Skin of body (tissue), 2 donors: ENCODE measurements around the gene PLEKHO1. TPM values are rescaled to one million over a fixed set of nuclear protein-coding genes. Genes with fewer than 3 reads are reported as not detected.
"Not testable (repeated sequence)": the region's sequence is repeated elsewhere in the genome, so short reads cannot be mapped to it uniquely, and the experiment has no call there.

Source experiments
- DNase-seq: peaks from one replicate; lab custom pipeline; 2025; lab: John Stamatoyannopoulos, UW
- total RNA-seq: library from RNA; depleted of rRNA; stranded (reverse); fragments of >200 nt; gene quantifications from one replicate; pipeline ENCODE4 v1.2.3, GENCODE V29; 2014

Gene PLEKHO1
- total RNA-seq = 23.2 TPM

- DNase-seq = peak; percentile 92
Observed at GRCh38 chr1:150149271-150150132, at the start of gene PLEKHO1. Gene PLEKHO1, plus strand, starts transcription at chr1:150149916. Its CDS starts 342 bp downstream, at chr1:150150258.

GRCh38 chr1:150102986-150103385 is 46.7 kb upstream of the PLEKHO1 start:
- DNase-seq = no peak

GRCh38 chr1:150106341-150106740 is 43.4 kb upstream of the PLEKHO1 start:
- DNase-seq = no peak

- no peak for DNase-seq
Observed at GRCh38 chr1:150109586-150109985, 40.1 kb upstream of the PLEKHO1 start.

- DNase-seq = no peak
Observed at GRCh38 chr1:150110116-150110515, 39.6 kb upstream of the PLEKHO1 start.

GRCh38 chr1:150111670-150112069 is 38.0 kb upstream of the PLEKHO1 start:
- no peak for DNase-seq

GRCh38 chr1:150115121-150115520 is 34.6 kb upstream of the PLEKHO1 start:
- no peak for DNase-seq

- peak; percentile 21 for DNase-seq
Observed at GRCh38 chr1:150118716-150119115, 31.0 kb upstream of the PLEKHO1 start.

GRCh38 chr1:150121236-150121862 is 28.4 kb upstream of the PLEKHO1 start:
- DNase-seq = no peak

- DNase-seq = no peak
Observed at GRCh38 chr1:150126811-150127210, 22.9 kb upstream of the PLEKHO1 start.

- DNase-seq = no peak
Observed at GRCh38 chr1:150127464-150127863, 22.3 kb upstream of the PLEKHO1 start.

GRCh38 chr1:150127868-150128267 is 21.8 kb upstream of the PLEKHO1 start:
- DNase-seq = no peak

- no peak for DNase-seq
Observed at GRCh38 chr1:150132372-150132771, 17.3 kb upstream of the PLEKHO1 start.

GRCh38 chr1:150134537-150134936 is 15.2 kb upstream of the PLEKHO1 start:
- no peak for DNase-seq

GRCh38 chr1:150135400-150135799 is 14.3 kb upstream of the PLEKHO1 start:
- not testable (repeated sequence) for DNase-seq

- DNase-seq = no peak
Observed at GRCh38 chr1:150138044-150138443, 11.7 kb upstream of the PLEKHO1 start.

GRCh38 chr1:150141452-150141851 is 8.3 kb upstream of the PLEKHO1 start:
- DNase-seq = no peak

GRCh38 chr1:150142083-150142482 is 7.6 kb upstream of the PLEKHO1 start:
- DNase-seq = no peak

- no peak for DNase-seq
Observed at GRCh38 chr1:150144606-150145005, 5.1 kb upstream of the PLEKHO1 start.

- DNase-seq = not testable (repeated sequence)
Observed at GRCh38 chr1:150146016-150146415, 3.7 kb upstream of the PLEKHO1 start.

- no peak for DNase-seq
Observed at GRCh38 chr1:150146849-150147542, 2.7 kb upstream of the PLEKHO1 start.

- DNase-seq = no peak
Observed at GRCh38 chr1:150148837-150149270, 862 bp upstream of the PLEKHO1 start.
